K562 treated with DMSO at 1 percent for 48 hours (cell line): ENCODE results near the gene TLX3. TPM values are rescaled to one million over a fixed set of nuclear protein-coding genes. Genes with fewer than 3 reads are reported as not detected.

Experiments
- total RNA-seq: library from RNA; unstranded; fragments of 300-600 nt; gene quantifications from 2 replicates; pipeline ENCODE4 v1.2.3, GENCODE V29; 2022; ENCODE audit warnings: low replicate concordance; ENCODE audit errors: extremely low read depth

TLX3 gene
- not detected in 2 replicates for total RNA-seq

GRCh38 chr5:171308453-171309275 lies at the start of gene TLX3:
Gene TLX3 (plus strand): TSS chr5:171309248. CDS start chr5:171309366, 118 bp downstream.

Other genes with a start within 250 kb of the TLX3 start
- 447 TPM in 1 of 2 replicates, not detected in the other for gene NPM1, start 78.6 kb downstream of the TLX3 start, total RNA-seq
- gene FGF18, start 110.4 kb downstream of the TLX3 start, total RNA-seq, result not detected in 2 replicates